Mesothelial cell of epicardium (in vitro differentiated cells): ENCODE measurements around the gene GJA4. TPM values are rescaled to one million over a fixed set of nuclear protein-coding genes. Genes with fewer than 3 reads are reported as not detected.

Experiments
- DNase-seq, 2 experiments: peaks; one replicate each; pipeline ENCODE4 v3.0.0; 2021; ENCODE audit warnings: low spot score in 2 of 2; ENCODE audit not compliant: unreplicated experiment in 2 of 2
- H3K27ac Mint-ChIP-seq: 2 replicates; pipeline ENCODE4 v1.8.0; 2021; ENCODE audit warnings: mixed read lengths
- H3K27me3 Mint-ChIP-seq: 2 replicates; pipeline ENCODE4 v1.8.0; 2021; ENCODE audit warnings: low read depth, mixed read lengths
- H3K36me3 Mint-ChIP-seq: 2 replicates; pipeline ENCODE4 v1.8.0; 2021; ENCODE audit warnings: mixed read lengths
- H3K4me1 Mint-ChIP-seq: 2 replicates; pipeline ENCODE4 v1.8.0; 2021; ENCODE audit warnings: mixed read lengths
- H3K4me3 Mint-ChIP-seq: 2 replicates; pipeline ENCODE4 v1.8.0; 2021; ENCODE audit warnings: mild to moderate bottlenecking, moderate library complexity, mixed read lengths
- H3K9me3 Mint-ChIP-seq: 2 replicates; pipeline ENCODE4 v1.8.0; 2021; ENCODE audit warnings: mixed read lengths
- total RNA-seq: library from RNA; stranded (reverse); gene quantifications from 3 replicates; pipeline ENCODE4 v1.2.1, GENCODE V29; 2021
- TF ChIP-seq, protein P1 (sequence below): fragments of 200-600 bp; sonication (generic); IDR thresholded peaks from one replicate; pipeline ENCODE4 v1.5.0; 2021; ENCODE audit warnings: antibody characterized with exemption; ENCODE audit not compliant: unreplicated experiment

GJA4 gene
- total RNA-seq, 1 donor from 2014 or later: not detected

GRCh38 chr1:34754964-34755637 lies 37.7 kb upstream of the GJA4 start, which contains the start of gene GJB5:
GJB5 (plus strand) TSS chr1:34755047; CDS start chr1:34757331, 2,284 bp downstream.
- no peaks in the 10 kb centered on the region for H3K36me3 Mint-ChIP-seq

DNA sequence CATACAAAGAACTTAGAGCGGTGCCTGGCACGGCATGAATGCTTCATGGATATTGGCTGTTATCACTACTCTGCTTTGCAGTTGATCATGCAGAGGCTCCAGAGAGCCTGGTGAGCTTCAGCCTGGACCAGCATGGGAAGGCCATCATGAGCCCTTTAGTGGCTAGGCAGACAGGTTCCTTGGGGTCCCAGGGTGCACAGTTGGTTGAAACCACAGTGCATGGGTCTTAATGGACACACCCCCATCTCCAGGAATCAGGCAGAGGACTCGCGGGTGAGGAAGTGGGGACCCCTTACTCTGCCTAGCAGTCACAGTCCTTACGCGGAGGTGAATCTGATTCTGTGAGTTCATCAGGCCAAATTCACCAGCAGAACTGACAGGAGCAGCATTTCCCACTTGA lies 36.8 kb upstream of the GJA4 start:
- no peak for DNase-seq
- no peak overlapping the region for H3K4me3 Mint-ChIP-seq

More at GRCh38 chr1:34754964-34755637, 37.7 kb upstream of the GJA4 start, which contains the start of gene GJB5:
- Mint-ChIP-seq H3K27me3 (no peaks in the 10 kb centered on the region), H3K27ac (peak within 1 kb of the TSS; percentile 52), H3K4me3 (no peak within 1 kb of the TSS), H3K9me3 (peaks cover 3% of the 10 kb centered on the region), H3K4me1 (no peaks in the 10 kb centered on the region)
- DNase-seq: no peak
- TF ChIP-seq, protein P1, sequence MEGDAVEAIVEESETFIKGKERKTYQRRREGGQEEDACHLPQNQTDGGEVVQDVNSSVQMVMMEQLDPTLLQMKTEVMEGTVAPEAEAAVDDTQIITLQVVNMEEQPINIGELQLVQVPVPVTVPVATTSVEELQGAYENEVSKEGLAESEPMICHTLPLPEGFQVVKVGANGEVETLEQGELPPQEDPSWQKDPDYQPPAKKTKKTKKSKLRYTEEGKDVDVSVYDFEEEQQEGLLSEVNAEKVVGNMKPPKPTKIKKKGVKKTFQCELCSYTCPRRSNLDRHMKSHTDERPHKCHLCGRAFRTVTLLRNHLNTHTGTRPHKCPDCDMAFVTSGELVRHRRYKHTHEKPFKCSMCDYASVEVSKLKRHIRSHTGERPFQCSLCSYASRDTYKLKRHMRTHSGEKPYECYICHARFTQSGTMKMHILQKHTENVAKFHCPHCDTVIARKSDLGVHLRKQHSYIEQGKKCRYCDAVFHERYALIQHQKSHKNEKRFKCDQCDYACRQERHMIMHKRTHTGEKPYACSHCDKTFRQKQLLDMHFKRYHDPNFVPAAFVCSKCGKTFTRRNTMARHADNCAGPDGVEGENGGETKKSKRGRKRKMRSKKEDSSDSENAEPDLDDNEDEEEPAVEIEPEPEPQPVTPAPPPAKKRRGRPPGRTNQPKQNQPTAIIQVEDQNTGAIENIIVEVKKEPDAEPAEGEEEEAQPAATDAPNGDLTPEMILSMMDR: no peak

GRCh38 chr1:34757386-34757785 lies 35.4 kb upstream of the GJA4 start:
- Mint-ChIP-seq H3K27me3 (no peaks in the 10 kb centered on the region), H3K27ac (no peak overlapping the region), H3K4me3 (no peak overlapping the region), H3K36me3 (no peaks in the 10 kb centered on the region), H3K9me3 (peaks cover 3% of the 10 kb centered on the region), H3K4me1 (no peaks in the 10 kb centered on the region)
- TF ChIP-seq, protein P1: no peak
- DNase-seq: no peak

More for the DNA sequence above, 36.8 kb upstream of the GJA4 start:
- Mint-ChIP-seq H3K27me3 (no peaks in the 10 kb centered on the region), H3K27ac (no peak overlapping the region), H3K9me3 (peaks cover 3% of the 10 kb centered on the region), H3K36me3 (no peaks in the 10 kb centered on the region), H3K4me1 (no peaks in the 10 kb centered on the region)
- TF ChIP-seq, protein P1: no peak

GRCh38 chr1:34758751-34759150 lies 34.0 kb upstream of the GJA4 start:
- Mint-ChIP-seq H3K4me1 (no peaks in the 10 kb centered on the region), H3K9me3 (no peaks in the 10 kb centered on the region), H3K27me3 (peaks cover 9% of the 10 kb centered on the region), H3K27ac (no peak overlapping the region), H3K4me3 (no peak overlapping the region), H3K36me3 (no peaks in the 10 kb centered on the region)
- TF ChIP-seq, protein P1: no peak
- no peak for DNase-seq

DNA sequence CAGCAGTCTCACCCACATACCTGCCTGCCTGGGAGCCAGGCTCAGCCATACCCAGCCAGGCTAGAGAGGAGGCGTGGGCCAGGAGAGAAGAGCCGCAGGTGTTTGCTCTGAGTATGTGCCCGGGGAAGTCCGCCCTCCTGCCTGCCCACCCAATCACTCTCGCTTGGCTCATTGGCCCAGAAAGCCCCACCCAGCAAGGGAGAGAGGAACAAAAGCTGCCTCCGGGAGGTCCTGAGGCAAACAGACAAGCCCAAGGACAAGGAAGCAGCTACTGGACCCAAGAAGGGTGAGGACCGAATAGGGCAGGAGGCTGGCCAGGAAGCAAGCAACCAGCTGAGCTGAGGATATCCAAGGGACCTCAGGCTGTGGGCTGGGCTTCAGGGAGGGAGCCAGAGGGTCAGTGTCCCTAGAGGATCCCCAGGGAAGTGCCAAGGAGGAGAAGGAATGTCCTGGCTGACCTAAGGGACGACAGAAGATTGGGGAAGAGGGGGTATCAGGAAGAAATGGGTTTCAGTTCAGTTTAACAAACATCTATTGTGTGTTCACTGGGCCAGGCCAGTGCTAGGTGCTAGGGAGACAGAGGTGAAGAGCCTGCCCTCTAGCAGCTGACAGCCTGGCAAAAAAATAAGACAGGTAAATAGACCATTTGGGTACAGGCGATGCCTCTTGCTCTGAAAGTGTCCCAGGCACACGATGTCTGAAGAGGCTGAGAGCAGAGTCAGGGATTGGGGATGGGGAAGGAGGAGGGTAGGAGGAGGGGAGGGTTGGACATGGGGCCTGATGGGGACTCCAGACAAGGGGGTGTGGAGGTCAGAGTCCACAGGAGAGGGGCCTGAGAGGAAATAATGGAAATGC lies 33.1 kb upstream of the GJA4 start, which contains the start of gene GJB4:
TSS of gene GJB4 (plus strand) at position 238 of the 855 bp plus-strand sequence. CDS start 1,515 bp downstream, outside the sequence.
- H3K27me3 Mint-ChIP-seq: peaks cover 10% of the 10 kb centered on the region
- DNase-seq: no peak
- H3K4me3 Mint-ChIP-seq: no peak within 1 kb of the TSS
- no peaks in the 10 kb centered on the region for H3K36me3 Mint-ChIP-seq
- TF ChIP-seq, protein P1: no peak
- no peaks in the 10 kb centered on the region for H3K9me3 Mint-ChIP-seq
- H3K4me1 Mint-ChIP-seq: no peaks in the 10 kb centered on the region
- H3K27ac Mint-ChIP-seq: no peak within 1 kb of the TSS
